Neural progenitor cell (in vitro differentiated cells): Measurements from ENCODE around the gene TAF4. TPM values are rescaled to one million over a fixed set of nuclear protein-coding genes. Genes with fewer than 3 reads are reported as not detected.

Experiments used
- DNase-seq: peaks from one replicate; pipeline ENCODE4 v3.0.0-alpha.2; 2016; ENCODE audit warnings: low spot score
- H2AFZ ChIP-seq: fragments of 200-600 bp; sonication (generic); replicated peaks from 2 replicates; pipeline ENCODE4 v1.6.1; 2016; ENCODE audit warnings: antibody characterized with exemption
- H3F3A ChIP-seq: fragments of 200-600 bp; sonication (generic); 2 replicates; pipeline ENCODE4 v1.6.1; 2016; ENCODE audit warnings: antibody characterized with exemption, low read depth
- H3K27ac ChIP-seq: fragments of 200-600 bp; sonication (generic); 2 replicates; pipeline ENCODE4 v1.5.1; 2016; ENCODE audit warnings: mild to moderate bottlenecking
- H3K27me3 ChIP-seq: fragments of 200-600 bp; sonication (generic); 2 replicates; pipeline ENCODE4 v1.6.1; 2016; ENCODE audit warnings: mild to moderate bottlenecking, moderate library complexity
- H3K36me3 ChIP-seq: fragments of 200-600 bp; sonication (generic); 2 replicates; pipeline ENCODE4 v1.5.1; 2016
- H3K4me1 ChIP-seq: fragments of 200-600 bp; sonication (generic); 2 replicates; pipeline ENCODE4 v1.6.1; 2016; ENCODE audit warnings: mixed run types
- H3K4me2 ChIP-seq: fragments of 200-600 bp; sonication (generic); 2 replicates; pipeline ENCODE4 v1.6.1; 2016
- H3K4me3 ChIP-seq: fragments of 200-600 bp; sonication (generic); 2 replicates; pipeline ENCODE4 v1.5.1; 2016
- H3K79me2 ChIP-seq: fragments of 200-600 bp; sonication (generic); 2 replicates; pipeline ENCODE4 v1.6.1; 2016; ENCODE audit warnings: low read depth
- H3K9ac ChIP-seq: fragments of 200-600 bp; sonication (generic); 2 replicates; pipeline ENCODE4 v1.6.1; 2016
- H3K9me3 ChIP-seq: fragments of 200-600 bp; sonication (generic); 2 replicates; pipeline ENCODE4 v1.5.1; 2016; ENCODE audit warnings: low read depth
- H4K20me1 ChIP-seq: fragments of 200-600 bp; sonication (generic); 2 replicates; pipeline ENCODE4 v1.6.1; 2016; ENCODE audit warnings: low read depth
- H3K27ac Mint-ChIP-seq: 3 replicates; pipeline ENCODE4 v1.8.0; 2021; ENCODE audit warnings: mixed read lengths
- H3K27me3 Mint-ChIP-seq: 2 replicates; pipeline ENCODE4 v1.8.0; 2022; ENCODE audit warnings: low read depth, mild to moderate bottlenecking, inconsistent platforms, moderate library complexity, mixed read lengths; ENCODE audit not compliant: insufficient read depth
- H3K36me3 Mint-ChIP-seq: 3 replicates; pipeline ENCODE4 v1.8.0; 2021; ENCODE audit warnings: mixed read lengths
- H3K4me1 Mint-ChIP-seq: 3 replicates; pipeline ENCODE4 v1.8.0; 2021; ENCODE audit warnings: mixed read lengths
- H3K4me3 Mint-ChIP-seq: 3 replicates; pipeline ENCODE4 v1.8.0; 2021; ENCODE audit warnings: mild to moderate bottlenecking, moderate library complexity, mixed read lengths
- H3K9me3 Mint-ChIP-seq: 3 replicates; pipeline ENCODE4 v1.8.0; 2020; ENCODE audit warnings: mixed read lengths
- EZH2 ChIP-seq: fragments of 200-600 bp; sonication (generic); IDR thresholded peaks from 2 replicates; pipeline ENCODE4 v1.6.1; 2017; ENCODE audit warnings: antibody characterized with exemption, mild to moderate bottlenecking, moderate library complexity
- EZH2phosphoT487 ChIP-seq: fragments of 200-600 bp; sonication (generic); IDR thresholded peaks from 2 replicates; pipeline ENCODE4 v1.6.1; 2017; ENCODE audit warnings: antibody characterized with exemption
- total RNA-seq: library from RNA; depleted of rRNA; stranded (reverse); fragments of >200 nt; gene quantifications from 2 replicates; pipeline ENCODE4 v1.2.3, GENCODE V29; 2015; ENCODE audit warnings: low replicate concordance
- TF ChIP-seq, protein P1 (sequence below): fragments of 200-600 bp; sonication (generic); IDR thresholded peaks from 2 replicates; pipeline ENCODE4 v1.5.1; 2017; ENCODE audit warnings: antibody characterized with exemption, mild to moderate bottlenecking

Gene TAF4
- total RNA-seq, 1 donor from 2014 or later = 9.9 TPM

DNA sequence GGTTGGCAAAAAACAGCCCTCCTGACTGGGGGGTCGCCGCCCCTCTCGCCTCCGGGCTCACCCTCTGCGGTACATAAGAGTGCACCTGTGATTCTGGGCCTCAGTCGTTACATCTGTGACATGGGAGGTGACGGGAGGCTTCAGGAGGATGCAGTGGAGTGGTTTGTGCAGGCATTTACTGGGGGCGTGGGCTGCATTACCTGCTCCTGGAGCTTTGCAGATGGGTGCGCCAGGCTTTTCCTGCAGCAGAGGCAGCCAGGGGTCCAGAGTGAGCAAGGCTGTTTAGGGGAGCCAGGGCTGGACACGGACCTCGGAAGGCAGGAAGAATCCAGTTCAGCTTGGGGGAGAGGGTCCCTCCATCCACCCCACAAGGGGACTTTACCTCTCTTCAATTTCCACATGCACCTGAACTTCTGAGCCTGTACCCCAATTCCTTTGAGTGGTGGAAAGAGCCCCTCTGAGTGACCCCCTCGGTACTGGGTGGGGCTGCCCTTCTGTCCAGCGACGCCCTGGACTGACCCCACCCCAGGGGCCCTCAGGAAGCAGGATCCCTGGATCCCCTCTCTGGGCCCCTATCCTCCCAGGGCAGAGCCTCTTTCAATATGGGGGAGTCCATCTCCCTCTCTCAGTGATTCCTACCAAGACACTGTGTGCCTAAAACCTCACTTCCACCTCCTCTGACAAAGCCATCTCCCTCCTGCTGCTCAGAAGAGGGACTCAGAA lies 134.0 kb downstream of the TAF4 start:
- H3K4me3 ChIP-seq = no peak overlapping the region
- TF ChIP-seq EZH2phosphoT487 = no peak
- TF ChIP-seq, protein P1, sequence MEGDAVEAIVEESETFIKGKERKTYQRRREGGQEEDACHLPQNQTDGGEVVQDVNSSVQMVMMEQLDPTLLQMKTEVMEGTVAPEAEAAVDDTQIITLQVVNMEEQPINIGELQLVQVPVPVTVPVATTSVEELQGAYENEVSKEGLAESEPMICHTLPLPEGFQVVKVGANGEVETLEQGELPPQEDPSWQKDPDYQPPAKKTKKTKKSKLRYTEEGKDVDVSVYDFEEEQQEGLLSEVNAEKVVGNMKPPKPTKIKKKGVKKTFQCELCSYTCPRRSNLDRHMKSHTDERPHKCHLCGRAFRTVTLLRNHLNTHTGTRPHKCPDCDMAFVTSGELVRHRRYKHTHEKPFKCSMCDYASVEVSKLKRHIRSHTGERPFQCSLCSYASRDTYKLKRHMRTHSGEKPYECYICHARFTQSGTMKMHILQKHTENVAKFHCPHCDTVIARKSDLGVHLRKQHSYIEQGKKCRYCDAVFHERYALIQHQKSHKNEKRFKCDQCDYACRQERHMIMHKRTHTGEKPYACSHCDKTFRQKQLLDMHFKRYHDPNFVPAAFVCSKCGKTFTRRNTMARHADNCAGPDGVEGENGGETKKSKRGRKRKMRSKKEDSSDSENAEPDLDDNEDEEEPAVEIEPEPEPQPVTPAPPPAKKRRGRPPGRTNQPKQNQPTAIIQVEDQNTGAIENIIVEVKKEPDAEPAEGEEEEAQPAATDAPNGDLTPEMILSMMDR = no peak
- no peaks in the 10 kb centered on the region for H3K9me3 ChIP-seq
- peaks cover 2% of the 10 kb centered on the region for H3K27me3 Mint-ChIP-seq
- H3K27me3 ChIP-seq = no peaks in the 10 kb centered on the region
- H4K20me1 ChIP-seq = no peaks in the 10 kb centered on the region
- H3K36me3 ChIP-seq = no peaks in the 10 kb centered on the region
- no peak overlapping the region for H2AFZ ChIP-seq
- H3K9ac ChIP-seq = no peak overlapping the region
- no peak overlapping the region for H3K27ac ChIP-seq
- peaks cover 10% of the 10 kb centered on the region for H3K4me1 ChIP-seq
- H3K4me1 Mint-ChIP-seq = peaks cover 10% of the 10 kb centered on the region
- H3K9me3 Mint-ChIP-seq = peaks cover 3% of the 10 kb centered on the region
- DNase-seq = no peak
- peaks cover 8% of the 10 kb centered on the region for H3K36me3 Mint-ChIP-seq
- no peak overlapping the region for H3K4me3 Mint-ChIP-seq
- H3K27ac Mint-ChIP-seq = no peak overlapping the region
- H3K4me2 ChIP-seq = no peak overlapping the region
- no peaks in the 10 kb centered on the region for H3K79me2 ChIP-seq
- peaks cover 4% of the 10 kb centered on the region for H3F3A ChIP-seq

DNA sequence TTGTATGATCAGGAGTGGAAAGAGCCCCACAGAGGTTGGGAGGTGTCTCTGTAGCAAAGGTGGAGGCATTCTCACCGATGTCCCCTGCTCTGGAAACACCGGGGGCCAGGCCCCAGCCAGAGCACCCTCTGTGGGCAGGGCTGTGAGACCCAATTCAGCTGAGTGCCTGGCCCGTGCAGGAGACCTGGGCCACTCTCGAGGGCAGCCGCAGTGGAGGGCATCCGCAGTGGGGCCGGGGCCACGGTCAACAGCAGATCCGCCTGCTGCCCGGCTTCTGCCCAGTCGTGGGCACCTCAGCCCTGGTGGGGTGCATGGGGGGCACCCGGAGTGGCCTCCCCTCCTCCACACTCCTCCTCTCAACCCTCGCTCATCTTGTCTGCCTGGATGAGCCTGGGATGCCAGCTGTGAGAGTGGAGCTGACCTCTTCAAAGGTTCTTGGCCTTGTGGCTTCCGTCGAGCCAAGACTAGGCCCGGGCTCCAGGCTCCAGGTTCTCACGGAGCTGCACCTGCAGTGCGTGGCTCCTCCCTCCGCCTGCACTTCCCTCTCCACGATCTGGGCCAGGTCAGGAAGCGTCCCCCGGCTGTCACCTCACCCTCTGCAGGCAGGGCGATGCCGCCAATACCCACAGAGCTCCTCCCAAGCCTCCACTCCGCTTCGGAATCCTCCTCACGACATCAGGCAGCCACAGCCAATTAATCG lies 134.8 kb downstream of the TAF4 start:
- Histone ChIP-seq H3K27ac (no peak overlapping the region), H4K20me1 (no peaks in the 10 kb centered on the region), H2AFZ (no peak overlapping the region), H3K4me3 (no peak overlapping the region), H3K9ac (no peak overlapping the region), H3K4me1 (peaks cover 10% of the 10 kb centered on the region), H3K9me3 (no peaks in the 10 kb centered on the region), H3K36me3 (no peaks in the 10 kb centered on the region), H3K79me2 (no peaks in the 10 kb centered on the region), H3F3A (peaks cover 4% of the 10 kb centered on the region), H3K4me2 (no peak overlapping the region), H3K27me3 (no peaks in the 10 kb centered on the region)
- H3K27ac Mint-ChIP-seq = no peak overlapping the region
- TF ChIP-seq EZH2 (no peak), EZH2phosphoT487 (no peak)
- TF ChIP-seq, protein P1 = no peak
- H3K4me1 Mint-ChIP-seq = peaks cover 10% of the 10 kb centered on the region
- H3K36me3 Mint-ChIP-seq = peaks cover 8% of the 10 kb centered on the region
- peaks cover 2% of the 10 kb centered on the region for H3K27me3 Mint-ChIP-seq
- DNase-seq = no peak
- peaks cover 3% of the 10 kb centered on the region for H3K9me3 Mint-ChIP-seq
- H3K4me3 Mint-ChIP-seq = no peak overlapping the region

DNA sequence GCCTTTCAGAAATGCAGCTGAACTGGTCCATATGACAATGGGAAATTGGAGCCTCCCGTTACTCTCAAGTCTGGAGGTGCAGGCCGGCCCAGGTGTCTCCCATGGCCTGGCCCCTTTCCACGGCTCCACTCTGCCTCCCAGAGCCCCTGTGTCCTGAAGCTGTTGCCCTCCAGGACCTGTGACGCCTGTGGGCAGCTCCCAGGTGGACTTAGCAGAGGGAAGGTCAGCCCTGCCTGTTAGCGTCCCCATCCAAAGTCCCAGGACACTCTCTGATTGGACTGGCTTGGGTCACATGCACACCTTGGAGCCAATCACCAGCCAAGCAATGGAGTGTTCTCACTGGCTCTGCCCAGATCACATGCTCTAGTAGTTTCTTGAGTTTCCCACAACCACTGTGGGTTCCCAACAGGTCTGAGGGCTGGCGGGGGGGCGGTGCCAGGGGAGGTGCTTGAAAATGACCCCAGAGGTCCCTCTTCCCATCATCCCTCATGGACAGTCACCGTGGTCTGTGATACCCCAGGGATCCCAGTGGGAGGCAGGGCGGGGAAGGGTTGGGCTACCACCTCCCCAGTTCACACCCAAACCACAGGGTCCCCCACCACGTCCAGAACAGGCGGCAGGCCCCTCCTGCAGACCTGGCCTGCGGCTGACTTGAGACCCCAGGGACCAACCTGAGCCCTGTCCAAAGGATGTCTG lies 135.6 kb downstream of the TAF4 start:
- Mint-ChIP-seq H3K36me3 (peaks cover 8% of the 10 kb centered on the region), H3K4me1 (peaks cover 8% of the 10 kb centered on the region), H3K4me3 (no peak overlapping the region), H3K27ac (no peak overlapping the region), H3K9me3 (peaks cover 3% of the 10 kb centered on the region), H3K27me3 (peaks cover 2% of the 10 kb centered on the region)
- Histone ChIP-seq H3K4me1 (peaks cover 10% of the 10 kb centered on the region), H3F3A (peaks cover 4% of the 10 kb centered on the region), H3K4me2 (no peak overlapping the region), H3K9ac (no peak overlapping the region), H3K36me3 (no peaks in the 10 kb centered on the region), H3K27me3 (no peaks in the 10 kb centered on the region), H4K20me1 (no peaks in the 10 kb centered on the region), H3K9me3 (no peaks in the 10 kb centered on the region), H3K4me3 (no peak overlapping the region), H3K27ac (no peak overlapping the region), H2AFZ (no peak overlapping the region), H3K79me2 (no peaks in the 10 kb centered on the region)
- no peak for DNase-seq
- TF ChIP-seq EZH2 (no peak), EZH2phosphoT487 (no peak)
- TF ChIP-seq, protein P1 = no peak
